Measurements from ENCODE around the gene OBSCN.

- no peak for TF ChIP-seq CTCF (conservative IDR thresholded peaks at IDR 0.05; ENCODE audit: low read depth, low read length)
- no peak for TF ChIP-seq POLR2A (IDR thresholded peaks at IDR 0.05; ENCODE audit: low read depth, low read length)
- TF ChIP-seq CEBPB (IDR thresholded peaks at IDR 0.05; ENCODE audit: low read depth, low read length): no peak
- TF ChIP-seq MXI1 (IDR thresholded peaks at IDR 0.05; ENCODE audit: borderline replicate concordance, low read depth, low read length): no peak
- TF ChIP-seq MAFK (IDR thresholded peaks at IDR 0.05; ENCODE audit: low read depth, low read length): no peak
- no peak for TF ChIP-seq ELK1 (IDR thresholded peaks at IDR 0.05; ENCODE audit: borderline replicate concordance, low read depth, low read length)
- TF ChIP-seq USF2 (IDR thresholded peaks at IDR 0.05; ENCODE audit: low read depth, low read length): no peak
- TF ChIP-seq RAD21 (IDR thresholded peaks at IDR 0.05; ENCODE audit: low read length): no peak
- no peak for TF ChIP-seq RCOR1 (IDR thresholded peaks at IDR 0.05; ENCODE audit: insufficient replicate concordance, low read length)
Observed at GRCh38 chr1:228349701-228350171, 141.9 kb downstream of the OBSCN start.
